ENCODE data around the gene STH.

The STH gene

GRCh38 chr17:46042246-46042645 is 43.2 kb downstream of the STH start:
- Histone ChIP-seq H3K9ac (no peak overlapping the region), H3K4me2 (ENCODE audit: low read length) (no peak overlapping the region), H3K27ac (no peak overlapping the region), H3K9me3 (ENCODE audit: control insufficient read depth, low read length) (no peaks in the 10 kb centered on the region), H3K79me2 (peaks cover 9% of the 10 kb centered on the region), H3K27me3 (ENCODE audit: control insufficient read depth, insufficient read depth, low read length) (no peaks in the 10 kb centered on the region), H2AFZ (no peak overlapping the region), H3K36me3 (ENCODE audit: control insufficient read depth, insufficient read depth, low read length) (no peaks in the 10 kb centered on the region), H3K4me1 (peaks cover 8% of the 10 kb centered on the region), H3K4me3 (ENCODE audit: low read depth, low read length) (no peak overlapping the region)
- no peak for TF ChIP-seq CTCF (IDR thresholded peaks at IDR 0.05)

- no peak overlapping the region for H3K27ac ChIP-seq
- no peak for TF ChIP-seq CTCF (IDR thresholded peaks at IDR 0.05)
These were observed 43.9 kb downstream of the STH start for GRCh38 chr17:46042925-46043324.

DNA sequence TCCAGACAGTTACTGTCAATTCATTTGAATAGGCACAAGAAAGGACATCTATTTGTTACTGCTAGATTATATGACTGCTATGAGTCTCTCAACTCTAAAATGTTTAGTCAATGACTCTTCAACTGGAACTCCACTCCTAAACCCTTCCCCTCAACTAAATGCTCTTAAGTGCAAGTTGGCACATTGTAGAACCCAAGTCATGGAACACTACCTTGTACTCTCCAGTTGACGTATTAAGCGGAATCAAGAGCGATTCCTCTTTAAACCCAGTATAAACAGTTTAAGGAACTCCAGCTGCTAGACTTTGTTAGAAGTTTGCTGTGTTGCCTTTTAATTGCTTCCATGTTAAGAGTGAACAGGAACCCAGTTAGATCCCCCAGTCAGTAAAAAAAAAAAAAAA is 44.6 kb downstream of the STH start:
- H3K4me1 ChIP-seq: peaks cover 8% of the 10 kb centered on the region
- no peaks in the 10 kb centered on the region for H3K9me3 ChIP-seq (ENCODE audit: control insufficient read depth, low read length)
- no peak overlapping the region for H3K4me2 ChIP-seq (ENCODE audit: low read length)
- no peak overlapping the region for H2AFZ ChIP-seq
- H3K36me3 ChIP-seq (ENCODE audit: control insufficient read depth, insufficient read depth, low read length): no peaks in the 10 kb centered on the region
- no peak overlapping the region for H3K9ac ChIP-seq
- peak overlapping the region; percentile 12 for H3K27ac ChIP-seq
- H3K4me3 ChIP-seq (ENCODE audit: low read depth, low read length): no peak overlapping the region
- H3K27me3 ChIP-seq (ENCODE audit: control insufficient read depth, insufficient read depth, low read length): no peaks in the 10 kb centered on the region
- H3K79me2 ChIP-seq: peaks cover 9% of the 10 kb centered on the region
- TF ChIP-seq CTCF (IDR thresholded peaks at IDR 0.05): no peak

More at GRCh38 chr17:46042925-46043324, 43.9 kb downstream of the STH start:
- no peaks in the 10 kb centered on the region for H3K9me3 ChIP-seq (ENCODE audit: control insufficient read depth, low read length)
- no peak overlapping the region for H2AFZ ChIP-seq
- H3K4me3 ChIP-seq (ENCODE audit: low read depth, low read length): no peak overlapping the region
- H3K79me2 ChIP-seq: peaks cover 9% of the 10 kb centered on the region
- no peaks in the 10 kb centered on the region for H3K36me3 ChIP-seq (ENCODE audit: control insufficient read depth, insufficient read depth, low read length)
- H3K27me3 ChIP-seq (ENCODE audit: control insufficient read depth, insufficient read depth, low read length): no peaks in the 10 kb centered on the region
- H3K4me2 ChIP-seq (ENCODE audit: low read length): no peak overlapping the region
- peaks cover 8% of the 10 kb centered on the region for H3K4me1 ChIP-seq
- no peak overlapping the region for H3K9ac ChIP-seq

GRCh38 chr17:46044286-46044928 is 45.4 kb downstream of the STH start:
- Histone ChIP-seq H3K9me3 (ENCODE audit: control insufficient read depth, low read length) (no peaks in the 10 kb centered on the region), H3K4me3 (ENCODE audit: low read depth, low read length) (no peak overlapping the region), H3K36me3 (ENCODE audit: control insufficient read depth, insufficient read depth, low read length) (no peaks in the 10 kb centered on the region), H2AFZ (no peak overlapping the region), H3K27me3 (ENCODE audit: control insufficient read depth, insufficient read depth, low read length) (no peaks in the 10 kb centered on the region), H3K9ac (no peak overlapping the region), H3K27ac (peak overlapping the region; percentile 12), H3K4me1 (peaks cover 8% of the 10 kb centered on the region), H3K4me2 (ENCODE audit: low read length) (peak overlapping the region; percentile 8), H3K79me2 (peaks cover 6% of the 10 kb centered on the region)
- peak; percentile 95 for TF ChIP-seq CTCF (IDR thresholded peaks at IDR 0.05)

- no peak overlapping the region for H3K27ac ChIP-seq
- H3K79me2 ChIP-seq: peaks cover 6% of the 10 kb centered on the region
- no peaks in the 10 kb centered on the region for H3K36me3 ChIP-seq (ENCODE audit: control insufficient read depth, insufficient read depth, low read length)
- no peaks in the 10 kb centered on the region for H3K27me3 ChIP-seq (ENCODE audit: control insufficient read depth, insufficient read depth, low read length)
- peaks cover 8% of the 10 kb centered on the region for H3K4me1 ChIP-seq
- no peak overlapping the region for H2AFZ ChIP-seq
- no peak overlapping the region for H3K9ac ChIP-seq
- TF ChIP-seq CTCF (IDR thresholded peaks at IDR 0.05): no peak
- no peaks in the 10 kb centered on the region for H3K9me3 ChIP-seq (ENCODE audit: control insufficient read depth, low read length)
- no peak overlapping the region for H3K4me2 ChIP-seq (ENCODE audit: low read length)
- H3K4me3 ChIP-seq (ENCODE audit: low read depth, low read length): no peak overlapping the region
These were observed 45.9 kb downstream of the STH start for GRCh38 chr17:46044989-46045388.
